GM23248 (cell line): Measurements from ENCODE around the gene PLXDC2. TPM values are rescaled to one million over a fixed set of nuclear protein-coding genes. Genes with fewer than 3 reads are reported as not detected.

Source experiments
- DNase-seq: peaks from one replicate; pipeline ENCODE4 v3.0.0-alpha.2; 2015
- H2AFZ ChIP-seq: fragments of 200-600 bp; sonication (generic); 2 replicates; pipeline ENCODE4 v1.6.1; 2016; ENCODE audit warnings: antibody characterized with exemption
- H3F3A ChIP-seq: fragments of 200-600 bp; sonication (generic); 2 replicates; pipeline ENCODE4 v1.6.1; 2016; ENCODE audit warnings: mild to moderate bottlenecking, antibody characterized with exemption, mixed run types; ENCODE audit not compliant: insufficient read depth
- H3K27ac ChIP-seq: fragments of 200-600 bp; sonication (generic); 2 replicates; pipeline ENCODE4 v1.5.1; 2016; ENCODE audit warnings: mild to moderate bottlenecking
- H3K27me3 ChIP-seq: fragments of 200-600 bp; sonication (generic); replicated peaks from 2 replicates; pipeline ENCODE4 v1.6.1; 2016; ENCODE audit warnings: mild to moderate bottlenecking; ENCODE audit not compliant: insufficient read depth
- H3K36me3 ChIP-seq: fragments of 200-600 bp; sonication (generic); 2 replicates; pipeline ENCODE4 v1.6.1; 2016; ENCODE audit warnings: low read depth, mild to moderate bottlenecking
- H3K4me1 ChIP-seq: fragments of 200-600 bp; sonication (generic); 2 replicates; pipeline ENCODE4 v1.6.1; 2016; ENCODE audit warnings: mild to moderate bottlenecking; ENCODE audit not compliant: insufficient read depth
- H3K4me2 ChIP-seq: fragments of 200-600 bp; sonication (generic); one replicate; pipeline ENCODE4 v1.6.1; 2016; ENCODE audit warnings: mild to moderate bottlenecking; ENCODE audit not compliant: unreplicated experiment
- H3K4me3 ChIP-seq: fragments of 200-600 bp; sonication (generic); 2 replicates; pipeline ENCODE4 v1.5.1; 2016; ENCODE audit warnings: mild to moderate bottlenecking
- H3K79me2 ChIP-seq: fragments of 200-600 bp; sonication (generic); 2 replicates; pipeline ENCODE4 v1.6.1; 2016; ENCODE audit warnings: mild to moderate bottlenecking; ENCODE audit not compliant: insufficient read depth
- H3K9ac ChIP-seq: fragments of 200-600 bp; sonication (generic); 2 replicates; pipeline ENCODE4 v1.6.1; 2016; ENCODE audit warnings: mild to moderate bottlenecking
- H3K9me2 ChIP-seq: fragments of 200-600 bp; sonication (generic); 2 replicates; pipeline ENCODE4 v1.6.1; 2016; ENCODE audit warnings: mixed run types, mild to moderate bottlenecking, moderate library complexity; ENCODE audit not compliant: insufficient read depth
- H3K9me3 ChIP-seq: fragments of 200-600 bp; sonication (generic); one replicate; pipeline ENCODE4 v1.6.1; 2017; ENCODE audit warnings: low read depth
- H4K20me1 ChIP-seq: fragments of 200-600 bp; sonication (generic); 2 replicates; pipeline ENCODE4 v1.6.0; 2016; ENCODE audit not compliant: insufficient read depth
- EZH2 ChIP-seq: fragments of 200-600 bp; sonication (generic); IDR thresholded peaks from 2 replicates; pipeline ENCODE4 v1.6.1; 2018; ENCODE audit warnings: antibody characterized with exemption, mild to moderate bottlenecking; ENCODE audit not compliant: insufficient read depth, poor library complexity, severe bottlenecking
- EZH2phosphoT487 ChIP-seq: fragments of 200-600 bp; sonication (generic); IDR thresholded peaks from 2 replicates; pipeline ENCODE4 v1.6.1; 2018; ENCODE audit warnings: antibody characterized with exemption, moderate library complexity, mild to moderate bottlenecking, low read depth; ENCODE audit not compliant: insufficient read depth
- WGBS, 2 experiments: methylation state at CpG; one replicate each; pipeline ENCODE4 v1.1.6; 2015 to 2017; ENCODE audit warnings: low lambda C conversion rate in 2 of 2, low coverage in 1 of 2; ENCODE audit errors: missing lambda C conversion rate in 2 of 2; 5-methylcytosine and 5-hydroxymethylcytosine counted together
- in situ Hi-C: fragments of 300-500 bp; cut with MboI; formaldehyde crosslinking; loops from 2 replicates; pipeline ENCODE4 v1.15.0; 2020
- polyA plus RNA-seq: library from polyadenylated mRNA; unstranded; fragments of >200 nt; fragmentation: Nextera tagmentation; extraction: Ambion mirVana; gene quantifications from 2 replicates; pipeline ENCODE4 v1.2.1, GENCODE V29; 2016
- total RNA-seq: library from RNA; depleted of rRNA; stranded (reverse); fragments of >200 nt; shearing (Covaris generic); gene quantifications from 2 replicates; pipeline ENCODE4 v1.2.3, GENCODE V29; 2014

The PLXDC2 gene
- total and polyA plus RNA-seq, 2 experiments from 2014 or later = 0.81 to 2.3 TPM

DNA sequence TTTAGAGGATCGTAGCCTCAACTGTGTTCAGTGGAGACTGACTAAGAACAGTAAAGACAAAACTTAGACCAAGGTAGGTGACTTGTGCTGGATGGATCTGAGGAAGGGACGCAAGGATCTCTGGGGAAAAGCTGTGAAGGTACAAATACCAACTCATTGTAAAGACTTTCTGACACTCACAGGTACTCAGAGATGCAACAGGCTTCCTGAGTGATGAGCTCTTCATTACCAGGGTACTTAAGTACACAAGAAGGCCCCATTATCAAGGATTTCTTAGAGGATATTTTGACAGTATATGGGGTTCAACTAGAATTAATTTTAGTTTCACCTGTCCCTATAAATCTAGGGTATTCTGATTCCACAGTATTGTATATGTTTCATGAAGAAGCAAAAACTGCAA lies 440.7 kb downstream of the PLXDC2 start:
- in situ Hi-C loops = no loop called here
- TF ChIP-seq EZH2phosphoT487 (no peak), EZH2 (no peak)
- 37 to 52% methylated on average over 2 of the region's 2 CpGs for WGBS, 2 experiments
- Histone ChIP-seq H3K4me3 (no peak overlapping the region), H3K9me3 (peaks cover 4% of the 10 kb centered on the region), H3K9ac (no peak overlapping the region), H2AFZ (no peak overlapping the region), H3K27me3 (no peaks in the 10 kb centered on the region), H3K9me2 (no peaks in the 10 kb centered on the region), H4K20me1 (no peaks in the 10 kb centered on the region), H3F3A (no peaks in the 10 kb centered on the region), H3K27ac (no peak overlapping the region), H3K36me3 (no peaks in the 10 kb centered on the region), H3K4me1 (no peaks in the 10 kb centered on the region), H3K4me2 (no peak overlapping the region), H3K79me2 (no peaks in the 10 kb centered on the region)
- DNase-seq = no peak

GRCh38 chr10:20257422-20257821 lies 441.2 kb downstream of the PLXDC2 start:
- H3F3A ChIP-seq = no peaks in the 10 kb centered on the region
- H4K20me1 ChIP-seq = no peaks in the 10 kb centered on the region
- no peak for TF ChIP-seq EZH2
- TF ChIP-seq EZH2phosphoT487 = no peak
- H3K9me3 ChIP-seq = peaks cover 4% of the 10 kb centered on the region
- no peaks in the 10 kb centered on the region for H3K4me1 ChIP-seq
- no peak overlapping the region for H2AFZ ChIP-seq
- in situ Hi-C loops = no loop called here
- no peak overlapping the region for H3K4me2 ChIP-seq
- WGBS, 2 experiments = 29 to 39% methylated on average over 2 of the region's 2 CpGs
- no peaks in the 10 kb centered on the region for H3K79me2 ChIP-seq
- no peaks in the 10 kb centered on the region for H3K9me2 ChIP-seq
- no peak overlapping the region for H3K9ac ChIP-seq
- no peak overlapping the region for H3K4me3 ChIP-seq
- no peaks in the 10 kb centered on the region for H3K27me3 ChIP-seq
- no peak for DNase-seq
- no peak overlapping the region for H3K27ac ChIP-seq
- H3K36me3 ChIP-seq = no peaks in the 10 kb centered on the region

DNA sequence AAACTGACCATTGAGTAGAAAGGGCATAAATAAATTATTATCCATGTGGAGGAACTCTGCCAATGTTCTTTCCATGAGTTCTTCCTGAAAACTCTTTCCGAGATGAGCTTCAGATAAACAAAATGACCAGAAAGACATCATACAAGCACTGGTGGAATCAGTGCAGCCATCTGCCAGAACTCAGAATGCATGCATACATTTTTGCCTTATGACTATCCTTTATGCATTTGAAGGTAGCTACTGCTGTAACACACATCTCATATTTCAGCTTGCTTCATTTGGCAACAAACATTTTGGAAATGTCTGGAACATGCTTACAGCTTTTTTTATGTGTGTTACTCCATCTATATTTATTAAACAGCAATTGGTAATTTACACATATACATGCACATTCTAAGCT lies 448.9 kb downstream of the PLXDC2 start:
- no peak overlapping the region for H3K4me2 ChIP-seq
- H3K27ac ChIP-seq = no peak overlapping the region
- H3K9me3 ChIP-seq = no peaks in the 10 kb centered on the region
- no peaks in the 10 kb centered on the region for H3K4me1 ChIP-seq
- H3K9ac ChIP-seq = no peak overlapping the region
- H3K36me3 ChIP-seq = no peaks in the 10 kb centered on the region
- TF ChIP-seq EZH2 (no peak), EZH2phosphoT487 (no peak)
- no peak overlapping the region for H3K4me3 ChIP-seq
- H3K9me2 ChIP-seq = no peaks in the 10 kb centered on the region
- H4K20me1 ChIP-seq = no peaks in the 10 kb centered on the region
- DNase-seq = no peak
- in situ Hi-C loops = no loop called here
- 58 to 61% methylated on average over 1 of the region's 1 CpG for WGBS, 2 experiments
- no peak overlapping the region for H2AFZ ChIP-seq
- no peaks in the 10 kb centered on the region for H3F3A ChIP-seq
- H3K27me3 ChIP-seq = no peaks in the 10 kb centered on the region
- H3K79me2 ChIP-seq = no peaks in the 10 kb centered on the region

DNA sequence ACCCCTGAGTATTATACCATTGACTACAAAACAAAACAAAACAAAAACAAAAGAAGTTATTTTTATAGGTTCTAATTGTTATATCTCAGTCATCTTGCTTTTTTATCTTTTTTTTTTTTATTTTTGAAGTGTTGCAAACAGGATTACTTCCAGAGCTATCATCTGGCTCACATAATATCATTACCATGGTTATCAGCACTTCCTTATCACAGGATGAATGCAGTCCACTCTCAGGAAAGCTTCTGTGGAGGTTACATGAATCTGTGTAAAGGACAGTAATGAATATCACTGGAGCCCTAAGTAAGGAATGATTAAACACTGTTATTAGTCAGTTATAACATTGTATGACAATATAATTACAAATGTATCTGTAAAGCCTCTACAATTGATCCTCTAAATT lies 451.5 kb downstream of the PLXDC2 start:
- no peak overlapping the region for H3K4me3 ChIP-seq
- H3K4me1 ChIP-seq = no peaks in the 10 kb centered on the region
- no peaks in the 10 kb centered on the region for H3K9me2 ChIP-seq
- H3K79me2 ChIP-seq = no peaks in the 10 kb centered on the region
- in situ Hi-C loops = no loop called here
- no peak overlapping the region for H2AFZ ChIP-seq
- H3K27me3 ChIP-seq = no peaks in the 10 kb centered on the region
- no peaks in the 10 kb centered on the region for H4K20me1 ChIP-seq
- H3F3A ChIP-seq = no peaks in the 10 kb centered on the region
- no peak overlapping the region for H3K9ac ChIP-seq
- no peak for DNase-seq
- H3K36me3 ChIP-seq = no peaks in the 10 kb centered on the region
- TF ChIP-seq EZH2 (no peak), EZH2phosphoT487 (no peak)
- H3K9me3 ChIP-seq = no peaks in the 10 kb centered on the region
- H3K27ac ChIP-seq = no peak overlapping the region
- H3K4me2 ChIP-seq = no peak overlapping the region

DNA sequence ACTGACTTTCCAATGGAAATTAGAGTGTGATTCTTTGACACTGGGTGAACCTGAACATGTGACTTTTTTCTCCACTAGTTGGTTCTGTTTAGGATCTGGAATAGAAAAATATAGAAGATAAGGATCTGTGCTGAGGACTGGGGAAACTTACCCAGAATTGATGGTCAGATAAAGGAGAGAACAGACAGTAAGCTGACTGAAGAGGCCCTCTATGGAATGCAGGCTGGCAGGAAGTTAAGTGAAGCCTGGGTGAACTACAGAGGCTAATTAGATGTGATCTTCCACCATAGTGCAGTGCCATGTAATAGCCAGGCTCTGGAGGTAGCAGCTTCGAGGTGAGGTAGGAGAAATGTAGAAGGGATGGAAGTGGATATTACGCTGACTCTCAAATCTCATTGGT lies 455.3 kb downstream of the PLXDC2 start:
- in situ Hi-C loops = no loop called here
- Histone ChIP-seq H3K27me3 (no peaks in the 10 kb centered on the region), H3K4me3 (no peak overlapping the region), H3K9ac (no peak overlapping the region), H3K9me2 (no peaks in the 10 kb centered on the region), H3K9me3 (no peaks in the 10 kb centered on the region), H3K4me2 (no peak overlapping the region), H3K27ac (no peak overlapping the region), H3K79me2 (no peaks in the 10 kb centered on the region), H3K36me3 (no peaks in the 10 kb centered on the region), H3F3A (no peaks in the 10 kb centered on the region), H3K4me1 (no peaks in the 10 kb centered on the region), H4K20me1 (no peaks in the 10 kb centered on the region), H2AFZ (no peak overlapping the region)
- DNase-seq = no peak
- WGBS, 2 experiments = 44 to 59% methylated on average over 2 of the region's 2 CpGs
- TF ChIP-seq EZH2phosphoT487 (no peak), EZH2 (no peak)
